Liver (tissue), 9 donors: ENCODE measurements around the gene SREK1. TPM values are rescaled to one million over a fixed set of nuclear protein-coding genes. Genes with fewer than 3 reads are reported as not detected.

Experiments used
- DNase-seq: peaks from one replicate; pipeline ENCODE4 v3.0.0-alpha.2; 2017; ENCODE audit warnings: low spot score
- H3K27ac ChIP-seq, 2 donors: one replicate each; pipeline ENCODE4 v1.7.0; 2013; ENCODE audit warnings: inconsistent platforms in 2 of 2, low read length in 2 of 2, control low read depth in 1 of 2, low read depth in 1 of 2, mild to moderate bottlenecking in 1 of 2
- H3K27me3 ChIP-seq, 4 donors: one replicate each; pipeline versions ENCODE4 v1.6.1 to v1.7.0; 2013; ENCODE audit warnings: low read length in 3 of 4, inconsistent platforms in 1 of 4, mild to moderate bottlenecking in 1 of 4, moderate library complexity in 1 of 4; ENCODE audit not compliant: control insufficient read depth in 4 of 4, insufficient read depth in 4 of 4
- H3K36me3 ChIP-seq, 4 donors: one replicate each; pipeline versions ENCODE4 v1.6.1 to v1.7.0; 2013; ENCODE audit warnings: low read length in 3 of 4, mild to moderate bottlenecking in 3 of 4, low read depth in 1 of 4, moderate library complexity in 1 of 4; ENCODE audit not compliant: control insufficient read depth in 4 of 4, insufficient read depth in 3 of 4
- H3K4me1 ChIP-seq, 4 donors: one replicate each; pipeline versions ENCODE4 v1.6.1 to v1.7.0; 2013; ENCODE audit warnings: low read length in 3 of 4, mild to moderate bottlenecking in 3 of 4, moderate library complexity in 1 of 4; ENCODE audit not compliant: control insufficient read depth in 4 of 4, insufficient read depth in 4 of 4
- H3K4me3 ChIP-seq, 3 donors: one replicate each; pipeline versions ENCODE4 v1.6.1 to v1.7.0; 2013; ENCODE audit warnings: low read length in 3 of 3, control low read depth in 1 of 3, low read depth in 1 of 3, mild to moderate bottlenecking in 1 of 3
- H3K9ac ChIP-seq, 2 donors: one replicate each; pipeline ENCODE4 v1.7.0; 2013; ENCODE audit warnings: low read length in 2 of 2, mild to moderate bottlenecking in 2 of 2, moderate library complexity in 2 of 2, control low read depth in 1 of 2, low read depth in 1 of 2
- H3K9me3 ChIP-seq, 4 donors: one replicate each; pipeline versions ENCODE4 v1.6.1 to v1.7.0; 2013; ENCODE audit warnings: low read length in 3 of 4; ENCODE audit not compliant: control insufficient read depth in 4 of 4
- CTCF ChIP-seq: fragments of 150-350 bp; IDR thresholded peaks from 2 replicates; pipeline ENCODE4 v1.5.1; 2017; ENCODE audit warnings: improper control_type of control experiment, low read depth, low read length; ENCODE audit not compliant: missing input control
- EGR1 ChIP-seq, 2 donors: IDR thresholded peaks; 2 replicates each; pipeline ENCODE4 v1.6.1; 2016 to 2018; ENCODE audit warnings: antibody characterized with exemption in 2 of 2, low read depth in 2 of 2
- FOXA1 ChIP-seq: IDR thresholded peaks from 2 replicates; pipeline ENCODE4 v1.6.1; 2016; ENCODE audit warnings: antibody characterized with exemption
- FOXA2 ChIP-seq: IDR thresholded peaks from 2 replicates; pipeline ENCODE4 v1.6.1; 2016; ENCODE audit warnings: antibody characterized with exemption
- GABPA ChIP-seq, 2 donors: IDR thresholded peaks in 1 of 2; conservative IDR thresholded peaks in 1 of 2; 2 replicates each; pipeline ENCODE4 v1.6.1; 2016; ENCODE audit warnings: antibody characterized with exemption in 2 of 2, mild to moderate bottlenecking in 1 of 2, moderate library complexity in 1 of 2
- HNF4A ChIP-seq, 2 donors: conservative IDR thresholded peaks; 2 replicates each; pipeline ENCODE4 v1.6.1; 2016; ENCODE audit warnings: antibody characterized with exemption in 2 of 2, mild to moderate bottlenecking in 2 of 2
- HNF4G ChIP-seq: IDR thresholded peaks from 2 replicates; pipeline ENCODE4 v1.6.1; 2016; ENCODE audit warnings: antibody characterized with exemption
- JUND ChIP-seq, 2 donors: IDR thresholded peaks; 2 replicates each; pipeline ENCODE4 v1.6.1; 2016; ENCODE audit warnings: antibody characterized with exemption in 2 of 2
- NR2F2 ChIP-seq: IDR thresholded peaks from 2 replicates; pipeline ENCODE4 v1.6.1; 2016; ENCODE audit warnings: antibody characterized with exemption
- RAD21 ChIP-seq, 2 donors: IDR thresholded peaks; 2 replicates each; pipeline ENCODE4 v1.6.1; 2016; ENCODE audit warnings: antibody characterized with exemption in 2 of 2, mild to moderate bottlenecking in 2 of 2
- RXRA ChIP-seq, 2 donors: IDR thresholded peaks; 2 replicates each; pipeline ENCODE4 v1.6.1; 2017 to 2018; ENCODE audit warnings: antibody characterized with exemption in 2 of 2, mild to moderate bottlenecking in 1 of 2
- SP1 ChIP-seq: IDR thresholded peaks from 2 replicates; pipeline ENCODE4 v1.6.1; 2018; ENCODE audit warnings: antibody characterized with exemption, mild to moderate bottlenecking
- TAF1 ChIP-seq: conservative IDR thresholded peaks from 2 replicates; pipeline ENCODE4 v1.6.1; 2016; ENCODE audit warnings: antibody characterized with exemption, mild to moderate bottlenecking
- YY1 ChIP-seq: IDR thresholded peaks from 2 replicates; pipeline ENCODE4 v1.6.1; 2016; ENCODE audit warnings: antibody characterized with exemption, mild to moderate bottlenecking
- ZBTB33 ChIP-seq: IDR thresholded peaks from 2 replicates; pipeline ENCODE4 v1.6.1; 2016; ENCODE audit warnings: antibody characterized with exemption
- WGBS: extraction: QIAGEN DNeasy Blood & Tissue Kit; methylation state at CpG from one replicate; pipeline ENCODE4 v1.1.7; 2013; 5-methylcytosine and 5-hydroxymethylcytosine counted together
- polyA plus RNA-seq, 2 donors: library from polyadenylated mRNA; stranded (reverse) in 1 of 2; unstranded in 1 of 2; fragments of 200-250 nt in 1 of 2; fragments of >200 nt in 1 of 2; fragmentation: Nextera tagmentation in 1 of 2; extraction: Ambion mirVana in 1 of 2; gene quantifications; one replicate each; pipeline versions ENCODE4 v1.2.1 to v1.2.3, GENCODE V29; 2013 to 2015
- total RNA-seq, 2 donors: library from RNA; depleted of rRNA; stranded (reverse); fragments of >200 nt; gene quantifications; one replicate each; pipeline ENCODE4 v1.2.3, GENCODE V29; 2014
- TF ChIP-seq, protein P1 (sequence below): IDR thresholded peaks from 2 replicates; pipeline ENCODE4 v1.6.1; 2016; ENCODE audit warnings: antibody characterized with exemption
- TF ChIP-seq, protein P2 (sequence below): IDR thresholded peaks from 2 replicates; pipeline ENCODE4 v1.6.1; 2016; ENCODE audit warnings: antibody characterized with exemption
- TF ChIP-seq, protein P3 (sequence below): IDR thresholded peaks from 2 replicates; pipeline ENCODE4 v1.6.1; 2016; ENCODE audit warnings: antibody characterized with exemption, mild to moderate bottlenecking
- donor health status: healthy.
- donor health status: healthy.
- donor health status: healthy.
- donor health status: healthy.
- donor health status: healthy.

SREK1 gene
- total and polyA plus RNA-seq, 4 donors = 10.2 to 85.8 (median 43.9) TPM

DNA sequence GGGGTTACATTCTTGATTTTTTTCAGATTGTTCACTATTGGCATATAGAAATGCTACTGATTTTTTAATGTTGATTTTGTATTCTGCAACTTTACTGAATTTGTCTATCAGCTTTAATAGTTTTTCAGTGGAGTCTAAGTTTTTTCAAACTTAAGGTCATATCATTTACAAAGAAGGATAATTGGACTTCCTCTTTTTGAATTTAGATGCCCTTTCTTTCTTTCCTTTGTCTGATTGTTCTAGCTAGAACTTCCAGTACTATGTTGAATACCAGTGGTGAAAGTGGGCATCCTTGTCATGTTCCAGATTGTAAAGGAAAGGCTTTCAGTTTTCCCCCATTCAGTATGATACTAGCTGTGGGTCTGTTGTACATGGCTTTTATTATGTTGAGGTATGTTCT is 49.3 kb downstream of the SREK1 start (continued):
- TF ChIP-seq, protein P1, sequence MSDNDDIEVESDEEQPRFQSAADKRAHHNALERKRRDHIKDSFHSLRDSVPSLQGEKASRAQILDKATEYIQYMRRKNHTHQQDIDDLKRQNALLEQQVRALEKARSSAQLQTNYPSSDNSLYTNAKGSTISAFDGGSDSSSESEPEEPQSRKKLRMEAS = no peak
- TF ChIP-seq EGR1 (IDR thresholded peaks at IDR 0.05; ENCODE audit: low read depth in 2 of 2) = no peak
- TF ChIP-seq JUND (IDR thresholded peaks at IDR 0.05) = no peak
- TF ChIP-seq FOXA1 = no peak
- TF ChIP-seq, protein P2, sequence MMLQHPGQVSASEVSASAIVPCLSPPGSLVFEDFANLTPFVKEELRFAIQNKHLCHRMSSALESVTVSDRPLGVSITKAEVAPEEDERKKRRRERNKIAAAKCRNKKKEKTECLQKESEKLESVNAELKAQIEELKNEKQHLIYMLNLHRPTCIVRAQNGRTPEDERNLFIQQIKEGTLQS = no peak

DNA sequence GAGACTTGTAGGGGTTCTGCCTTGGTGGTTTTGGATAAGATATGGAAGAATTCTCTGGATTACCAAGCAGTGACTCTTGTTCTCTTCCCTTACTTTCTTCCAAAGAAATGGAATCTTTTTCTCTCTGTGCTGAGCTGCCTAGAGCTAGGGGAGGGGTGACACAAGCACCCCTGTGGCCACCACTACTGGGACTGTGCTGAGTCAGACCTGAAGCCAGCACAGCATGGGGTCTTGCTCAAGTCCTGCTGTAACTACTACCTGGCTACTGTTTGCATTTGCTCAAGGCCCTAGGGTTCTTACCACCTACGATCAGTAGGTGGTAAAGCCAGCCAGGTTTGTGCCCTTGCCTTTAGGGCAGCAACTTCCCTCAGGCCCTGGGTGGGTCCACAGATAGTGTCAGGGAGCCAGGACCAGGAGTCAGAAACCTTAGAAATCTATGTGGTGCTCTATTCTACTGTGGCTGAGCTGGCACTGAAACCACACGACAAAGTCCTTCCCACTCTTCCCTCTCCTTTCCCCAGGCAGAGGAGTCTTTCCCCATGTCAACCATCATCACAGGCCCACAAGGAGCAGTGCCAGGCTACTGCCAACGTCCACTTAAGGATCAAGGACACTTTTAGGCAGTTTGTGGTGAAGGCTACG is 53.8 kb downstream of the SREK1 start:
- Histone ChIP-seq H3K9ac (no peak overlapping the region), H3K4me3 (no peak overlapping the region), H3K27me3 (no peaks in the 10 kb centered on the region), H3K27ac (no peak overlapping the region), H3K36me3 (no peaks in the 10 kb centered on the region), H3K4me1 (no peaks in the 10 kb centered on the region), H3K9me3 (no peaks in the 10 kb centered on the region)
- no peak for DNase-seq
- TF ChIP-seq, protein P1 = no peak
- no peak for TF ChIP-seq NR2F2
- TF ChIP-seq HNF4A (conservative IDR thresholded peaks at IDR 0.05) = no peak
- no peak for TF ChIP-seq RXRA (IDR thresholded peaks at IDR 0.05)
- TF ChIP-seq JUND (IDR thresholded peaks at IDR 0.05) = no peak
- TF ChIP-seq, protein P3, sequence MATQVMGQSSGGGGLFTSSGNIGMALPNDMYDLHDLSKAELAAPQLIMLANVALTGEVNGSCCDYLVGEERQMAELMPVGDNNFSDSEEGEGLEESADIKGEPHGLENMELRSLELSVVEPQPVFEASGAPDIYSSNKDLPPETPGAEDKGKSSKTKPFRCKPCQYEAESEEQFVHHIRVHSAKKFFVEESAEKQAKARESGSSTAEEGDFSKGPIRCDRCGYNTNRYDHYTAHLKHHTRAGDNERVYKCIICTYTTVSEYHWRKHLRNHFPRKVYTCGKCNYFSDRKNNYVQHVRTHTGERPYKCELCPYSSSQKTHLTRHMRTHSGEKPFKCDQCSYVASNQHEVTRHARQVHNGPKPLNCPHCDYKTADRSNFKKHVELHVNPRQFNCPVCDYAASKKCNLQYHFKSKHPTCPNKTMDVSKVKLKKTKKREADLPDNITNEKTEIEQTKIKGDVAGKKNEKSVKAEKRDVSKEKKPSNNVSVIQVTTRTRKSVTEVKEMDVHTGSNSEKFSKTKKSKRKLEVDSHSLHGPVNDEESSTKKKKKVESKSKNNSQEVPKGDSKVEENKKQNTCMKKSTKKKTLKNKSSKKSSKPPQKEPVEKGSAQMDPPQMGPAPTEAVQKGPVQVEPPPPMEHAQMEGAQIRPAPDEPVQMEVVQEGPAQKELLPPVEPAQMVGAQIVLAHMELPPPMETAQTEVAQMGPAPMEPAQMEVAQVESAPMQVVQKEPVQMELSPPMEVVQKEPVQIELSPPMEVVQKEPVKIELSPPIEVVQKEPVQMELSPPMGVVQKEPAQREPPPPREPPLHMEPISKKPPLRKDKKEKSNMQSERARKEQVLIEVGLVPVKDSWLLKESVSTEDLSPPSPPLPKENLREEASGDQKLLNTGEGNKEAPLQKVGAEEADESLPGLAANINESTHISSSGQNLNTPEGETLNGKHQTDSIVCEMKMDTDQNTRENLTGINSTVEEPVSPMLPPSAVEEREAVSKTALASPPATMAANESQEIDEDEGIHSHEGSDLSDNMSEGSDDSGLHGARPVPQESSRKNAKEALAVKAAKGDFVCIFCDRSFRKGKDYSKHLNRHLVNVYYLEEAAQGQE = no peak
- TF ChIP-seq HNF4G = no peak
- no peak for TF ChIP-seq FOXA1
- no peak for TF ChIP-seq ZBTB33
- no peak for TF ChIP-seq SP1
- no peak for TF ChIP-seq CTCF
- no peak for TF ChIP-seq RAD21 (IDR thresholded peaks at IDR 0.05)
- no peak for TF ChIP-seq FOXA2
- TF ChIP-seq, protein P2 = no peak
- TF ChIP-seq YY1 = no peak
- TF ChIP-seq GABPA (IDR thresholded peaks at IDR 0.05 in 1 of 2, conservative IDR thresholded peaks at IDR 0.05 in 1 of 2) = no peak
- TF ChIP-seq TAF1 = no peak
- no peak for TF ChIP-seq EGR1 (IDR thresholded peaks at IDR 0.05; ENCODE audit: low read depth in 2 of 2)
- 90% methylated on average over 4 of the region's 4 CpGs for WGBS
